Stimulated activated CD8-positive, alpha-beta memory T cell treated with anti-CD3 and anti-CD28 coated beads, Interleukin-15, amount 100 ng/mL, for 48 hours (primary cell): ENCODE results near the gene LHFPL2.
"Not testable (repeated sequence)": the region's sequence is repeated elsewhere in the genome, so short reads cannot be mapped to it uniquely, and the experiment has no call there.

Experiments
- DNase-seq, 2 donors: peaks; one replicate each; pipeline ENCODE4 v3.0.0-alpha.2; 2020; ENCODE audit warnings: low read depth in 2 of 2

Gene LHFPL2

DNA sequence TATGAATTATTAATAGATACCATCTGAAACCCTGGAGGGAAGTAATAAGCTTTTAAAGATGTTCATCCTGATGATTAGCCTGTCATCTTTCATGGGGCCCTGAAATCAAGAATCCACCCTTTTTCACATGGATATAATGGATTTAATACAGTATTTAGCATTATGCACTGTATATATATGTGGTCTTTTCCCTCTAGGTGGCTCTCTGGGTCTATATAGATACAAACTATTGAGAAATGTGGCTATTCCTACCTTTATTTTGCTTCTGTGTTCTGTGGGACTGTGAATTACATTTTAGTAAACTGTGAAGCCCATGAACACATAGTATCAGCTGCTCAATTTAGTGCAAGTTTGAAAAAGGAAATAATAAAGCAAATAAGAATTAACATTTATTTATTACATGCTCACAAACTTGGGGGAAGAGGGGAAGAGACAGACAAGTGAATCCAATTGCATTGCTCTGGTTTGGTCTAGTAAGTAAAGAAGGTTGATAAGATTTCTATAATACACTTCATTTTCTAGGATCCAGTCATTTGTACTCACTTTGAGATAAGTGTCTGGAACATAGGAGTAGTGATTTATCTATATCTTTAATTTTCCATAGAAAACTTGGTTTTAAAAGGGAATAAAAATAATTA, 176.0 kb downstream of the LHFPL2 start:
- no peak for DNase-seq

DNA sequence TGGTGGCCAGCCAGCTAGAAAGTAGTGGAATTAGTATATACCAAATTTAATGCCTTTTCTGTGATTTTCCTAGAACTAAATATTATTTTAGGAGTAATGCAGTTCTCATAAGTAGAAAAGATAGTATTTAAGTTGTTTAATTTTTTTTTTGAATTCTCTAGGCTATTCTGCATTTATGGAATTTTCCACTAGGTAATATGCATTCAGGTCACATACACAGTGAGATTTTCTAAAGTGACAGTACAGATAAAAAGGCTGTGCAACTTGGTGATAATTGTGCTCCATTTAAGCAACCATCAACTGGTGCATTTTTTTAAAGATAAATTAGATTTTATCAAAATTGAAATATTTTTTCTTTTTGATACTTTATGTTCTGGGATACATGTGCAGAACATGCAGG, 176.7 kb downstream of the LHFPL2 start:
- DNase-seq: no peak

DNA sequence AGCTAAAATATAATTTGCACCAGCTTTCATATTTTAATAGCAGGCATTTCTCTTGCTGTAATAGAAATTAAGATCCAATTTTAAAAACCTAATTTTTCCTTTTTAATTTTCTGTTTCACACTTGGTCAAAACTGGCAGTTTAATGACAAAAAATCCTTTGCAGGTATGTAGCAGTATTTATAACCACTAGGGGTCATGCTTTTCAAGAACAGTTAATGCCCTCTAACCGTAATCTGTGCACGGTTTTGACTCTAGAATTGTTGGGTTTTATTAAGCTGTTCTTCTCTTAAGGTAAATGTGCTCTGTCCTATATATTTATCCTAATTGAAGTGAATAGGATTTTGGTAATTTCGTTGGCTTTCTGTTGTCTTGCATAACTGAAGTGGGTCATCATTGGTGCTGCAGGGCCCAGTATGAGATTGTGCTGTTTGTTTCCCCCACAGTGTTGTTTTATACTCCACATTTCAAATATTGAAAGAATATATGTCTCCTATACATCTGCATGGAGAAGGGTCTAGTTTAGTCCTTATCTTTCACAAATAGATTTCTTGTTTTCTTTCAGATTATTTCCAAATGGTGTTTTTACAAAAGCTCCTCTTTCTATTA, 180.7 kb downstream of the LHFPL2 start:
- no peak for DNase-seq

DNA sequence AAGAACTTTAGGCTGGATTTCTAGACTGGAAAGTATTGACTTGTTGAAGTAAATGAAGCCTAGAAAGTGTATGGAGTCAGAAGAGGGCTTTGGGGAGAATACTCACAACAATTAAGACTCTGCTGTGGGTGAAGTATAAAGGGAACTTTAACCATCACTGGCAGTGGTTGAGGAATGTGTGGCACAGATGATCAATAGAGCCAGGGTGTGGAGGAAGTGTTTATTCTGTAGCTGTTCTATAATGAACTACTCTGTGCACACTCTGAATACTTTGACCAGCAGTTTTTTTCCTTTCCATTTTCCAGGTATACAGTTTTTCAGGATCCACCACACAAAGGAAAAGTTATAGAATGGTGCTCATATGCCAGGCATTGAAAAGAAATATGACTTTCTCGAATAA, 181.4 kb downstream of the LHFPL2 start:
- DNase-seq: no peak

DNA sequence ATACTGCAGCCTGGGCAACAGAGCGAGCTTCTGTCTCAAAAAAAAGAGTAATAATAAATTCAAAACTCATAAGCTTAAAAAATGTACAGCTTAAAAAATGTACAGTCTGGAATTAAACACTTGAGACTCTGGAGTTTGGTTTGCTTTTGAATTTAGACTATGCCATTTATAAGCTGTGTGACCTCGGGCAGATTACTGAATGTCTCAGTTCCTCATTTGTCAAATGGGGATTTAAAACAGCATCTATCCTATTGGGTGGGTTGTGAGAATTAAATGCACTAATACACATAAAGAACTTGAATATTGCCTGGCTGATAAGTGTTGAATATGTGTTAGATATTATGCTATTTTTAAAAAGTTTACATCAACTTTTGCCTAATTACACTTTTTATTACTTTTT, 189.7 kb downstream of the LHFPL2 start:
- DNase-seq: no peak

- DNase-seq: not testable (repeated sequence)
Measured at GRCh38 chr5:78457507-78457906, 191.1 kb downstream of the LHFPL2 start.

DNA sequence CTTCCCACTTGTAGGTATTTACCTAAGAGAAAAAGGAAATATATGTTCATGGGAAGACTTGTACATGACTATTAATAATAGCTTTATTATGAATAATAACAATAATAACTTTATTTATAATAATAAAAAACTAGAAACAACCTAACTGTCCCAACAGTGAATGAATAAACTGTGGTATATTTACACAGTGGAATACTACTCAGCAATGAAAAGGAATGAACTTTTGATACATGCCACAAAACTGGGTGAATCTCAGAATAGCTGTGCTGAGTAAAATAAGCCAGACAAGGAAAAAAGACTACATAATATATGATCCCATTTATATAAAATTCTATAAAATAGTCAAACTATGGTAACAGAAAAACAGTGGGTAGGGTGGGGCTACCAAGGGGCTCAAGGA, 199.5 kb downstream of the LHFPL2 start:
- DNase-seq: no peak

DNA sequence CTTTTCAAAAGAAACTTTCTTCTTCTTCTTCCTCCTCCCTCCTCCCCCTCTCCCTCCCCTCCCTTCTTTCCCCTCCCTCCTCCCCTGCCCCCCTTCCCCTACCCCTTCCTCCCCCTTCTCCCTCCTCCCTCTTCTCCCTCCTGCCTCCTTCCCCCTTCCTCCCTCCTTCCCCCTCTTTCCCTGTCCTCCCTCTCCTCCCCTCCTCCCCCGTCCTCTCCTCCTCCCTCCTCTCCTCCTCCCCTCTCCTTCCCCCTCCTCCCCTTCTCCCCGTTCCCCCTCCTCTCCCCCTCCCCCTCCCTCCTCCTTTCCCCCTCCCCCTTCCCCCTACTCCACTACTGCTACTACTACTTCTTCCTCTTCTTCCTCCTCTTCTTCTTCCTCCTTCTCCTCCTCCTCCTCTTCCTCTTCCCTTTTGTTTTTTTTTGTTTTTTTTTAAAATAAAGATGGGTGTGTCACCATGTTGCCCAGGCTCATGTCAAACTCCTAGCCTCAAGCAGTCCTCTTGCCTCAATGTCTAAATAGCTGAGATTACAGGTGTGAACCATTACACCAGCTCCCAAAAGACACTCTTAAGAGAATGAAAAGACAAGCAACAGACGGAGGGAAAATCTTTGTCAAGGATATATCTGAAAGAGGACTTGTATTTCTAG, 200.7 kb downstream of the LHFPL2 start:
- no peak for DNase-seq
